CD4-positive, alpha-beta T cell treated with Interferon gamma for 1 hour (primary cell): ENCODE results near the gene AGBL2.
A peak's percentile ranks its signal among the peaks of the same experiment; 100 is the strongest.
"Not testable (repeated sequence)": the region's sequence is repeated elsewhere in the genome, so short reads cannot be mapped to it uniquely, and the experiment has no call there.

Experiments
- DNase-seq: peaks from one replicate; pipeline ENCODE4 v3.0.0-alpha.2; 2020

AGBL2 gene

GRCh38 chr11:47688991-47689390, 26.2 kb downstream of the AGBL2 start:
- no peak for DNase-seq

GRCh38 chr11:47688111-47688510, 27.1 kb downstream of the AGBL2 start:
- DNase-seq, result no peak

DNA sequence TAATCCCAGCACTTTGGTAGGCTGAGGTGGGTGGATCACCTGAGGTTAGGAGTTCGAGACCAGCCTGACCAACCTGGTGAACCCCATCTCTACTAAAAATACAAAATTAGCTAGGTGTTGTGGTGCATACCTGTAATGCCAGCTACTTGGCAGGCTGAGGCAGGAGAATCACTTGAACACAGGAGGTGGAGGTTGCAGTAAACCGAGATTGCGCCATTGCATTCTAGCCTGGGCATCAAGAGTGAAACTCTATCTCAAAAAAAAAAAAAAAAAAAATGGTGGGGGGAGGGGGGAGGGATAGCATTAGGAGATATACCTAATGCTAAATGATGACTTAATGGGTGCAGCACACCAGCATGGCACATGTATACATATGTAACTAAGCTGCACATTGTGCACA, 28.5 kb downstream of the AGBL2 start:
- DNase-seq, result not testable (repeated sequence)

DNA sequence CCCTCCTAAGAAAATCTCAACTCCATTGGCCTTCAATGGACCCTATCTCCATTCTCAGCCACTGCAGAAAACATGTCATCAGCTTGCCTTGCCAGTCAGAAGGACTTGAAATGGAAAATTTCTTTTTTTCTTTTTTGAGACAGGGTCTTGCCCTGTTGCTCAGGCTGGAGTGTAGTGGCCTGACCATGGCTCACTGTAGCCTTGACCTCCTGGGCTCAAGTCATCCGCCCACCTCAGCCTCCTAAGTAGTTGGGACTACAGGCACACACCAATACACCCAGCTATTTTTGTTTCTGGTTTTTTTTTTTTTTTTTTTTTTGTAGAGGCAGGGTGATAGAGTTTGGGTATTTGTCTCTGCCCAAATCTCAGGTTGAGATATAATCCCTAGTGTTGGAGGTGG, 29.0 kb downstream of the AGBL2 start:
- DNase-seq, result no peak

GRCh38 chr11:47675851-47676250, 39.3 kb downstream of the AGBL2 start:
- DNase-seq, result no peak

- DNase-seq, result no peak
Observed at GRCh38 chr11:47672283-47672730, 42.9 kb downstream of the AGBL2 start.

GRCh38 chr11:47669856-47670255, 45.3 kb downstream of the AGBL2 start:
- no peak for DNase-seq

GRCh38 chr11:47668665-47669064, 46.5 kb downstream of the AGBL2 start:
- no peak for DNase-seq

- no peak for DNase-seq
Observed at GRCh38 chr11:47667555-47667954, 47.6 kb downstream of the AGBL2 start.

DNA sequence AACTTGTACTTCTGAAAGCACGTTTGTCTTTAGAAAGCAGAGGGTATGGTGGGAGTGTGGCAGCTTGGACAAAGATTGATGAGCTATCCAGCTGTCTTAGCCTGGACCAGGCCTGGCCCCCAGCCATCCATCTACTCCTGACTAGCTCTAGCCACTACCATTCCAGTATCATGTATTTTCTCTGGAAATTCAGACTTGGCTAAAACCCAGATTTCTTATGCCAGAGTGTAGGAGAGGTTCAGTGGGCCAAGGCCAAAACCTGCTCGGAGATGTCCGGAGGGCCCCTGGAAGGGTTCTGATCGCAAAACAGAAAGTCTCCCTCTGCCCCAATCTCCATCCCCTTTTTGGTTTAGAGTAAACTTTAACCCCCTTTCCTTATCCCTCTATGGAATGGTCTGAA, 48.0 kb downstream of the AGBL2 start:
- DNase-seq, result no peak

DNA sequence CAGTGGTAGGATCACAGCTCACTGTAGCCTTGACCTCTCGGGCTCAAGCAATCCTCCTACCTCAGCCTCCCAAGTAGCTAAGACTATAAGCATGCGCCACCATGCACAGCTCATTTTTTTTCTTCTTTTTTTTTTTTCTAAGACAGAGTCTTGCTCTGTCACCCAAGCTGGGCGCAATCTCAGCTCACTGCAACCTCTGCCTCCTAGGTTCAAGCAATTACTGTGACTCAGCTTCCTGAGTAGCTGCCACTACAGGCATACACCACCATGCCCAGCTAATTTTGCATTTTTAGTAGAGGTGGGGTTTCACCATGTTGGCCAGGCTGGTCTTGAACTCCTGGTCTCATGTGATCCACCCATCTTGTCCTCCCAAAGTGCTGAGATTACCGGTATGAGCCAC, 50.2 kb downstream of the AGBL2 start:
- not testable (repeated sequence) for DNase-seq

- DNase-seq, result no peak
Observed at GRCh38 chr11:47661245-47661644, 53.9 kb downstream of the AGBL2 start.

GRCh38 chr11:47659276-47659675, 55.9 kb downstream of the AGBL2 start:
- no peak for DNase-seq

GRCh38 chr11:47656260-47656885, 58.8 kb downstream of the AGBL2 start:
- DNase-seq, result no peak

GRCh38 chr11:47651818-47652469, 63.2 kb downstream of the AGBL2 start:
- no peak for DNase-seq

DNA sequence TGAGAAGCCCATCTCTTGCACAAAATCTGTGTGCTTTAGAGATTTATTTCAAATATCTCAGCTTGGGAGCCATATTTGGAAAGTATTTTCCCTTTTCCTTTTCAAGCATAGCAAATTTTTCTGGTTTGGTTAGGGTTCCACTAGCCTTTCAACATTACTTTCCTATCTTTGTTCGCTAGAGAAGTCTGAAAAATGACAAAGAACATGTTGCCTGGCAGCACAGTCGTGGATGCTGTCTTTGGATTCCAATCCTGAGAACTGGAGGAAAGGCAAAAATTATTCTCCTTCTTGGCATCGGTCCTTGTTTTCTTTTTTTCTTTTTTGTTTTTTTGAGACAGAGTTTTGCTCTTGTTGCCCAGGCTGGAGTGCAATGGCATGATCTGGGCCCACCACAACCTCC, 65.9 kb downstream of the AGBL2 start:
- DNase-seq, result no peak

DNA sequence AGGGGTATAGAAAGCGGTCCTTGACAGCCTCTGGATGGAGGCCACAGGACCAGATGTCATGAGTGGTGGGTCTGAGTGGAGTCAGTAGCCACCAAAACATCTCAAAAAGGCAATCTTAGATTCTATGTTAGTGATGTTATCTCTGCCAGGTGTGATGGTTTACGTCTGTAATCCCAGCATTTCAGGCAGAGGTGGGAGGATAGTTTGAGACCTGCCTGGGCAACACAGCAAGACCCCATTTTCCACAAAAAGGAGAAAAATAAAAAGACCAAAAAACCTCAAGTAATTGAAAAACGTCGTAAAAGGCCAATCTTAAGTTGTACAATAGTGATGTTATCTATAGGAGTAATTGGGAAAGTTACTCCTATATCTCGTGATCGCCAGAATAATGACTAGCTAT, 69.2 kb downstream of the AGBL2 start:
- DNase-seq, result no peak

DNA sequence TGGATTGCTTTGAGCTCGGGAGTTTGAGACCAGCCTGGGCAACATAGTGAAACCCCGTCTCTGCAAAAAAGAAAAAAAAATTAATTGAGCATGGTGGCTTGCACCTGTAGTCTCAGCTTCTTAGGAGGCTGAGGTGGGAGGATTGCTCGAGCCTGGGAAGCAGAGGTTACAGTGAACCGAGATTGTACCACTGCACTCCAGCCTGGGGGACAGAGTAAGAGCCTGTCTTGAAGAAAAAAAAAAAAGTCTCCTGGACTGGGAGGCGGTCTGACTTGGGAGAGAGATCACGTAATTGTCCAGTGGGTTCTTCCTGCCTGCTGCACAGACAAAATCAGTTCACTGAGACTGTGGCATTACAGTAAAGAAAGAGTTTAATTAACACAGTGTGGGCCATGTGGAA, 69.7 kb downstream of the AGBL2 start:
- no peak for DNase-seq

GRCh38 chr11:47642099-47642855, 72.9 kb downstream of the AGBL2 start, which contains the start of gene MTCH2:
MTCH2 (minus strand) TSS chr11:47642559; CDS start chr11:47642465, 94 bp downstream.
- peak; percentile 96 for DNase-seq

DNA sequence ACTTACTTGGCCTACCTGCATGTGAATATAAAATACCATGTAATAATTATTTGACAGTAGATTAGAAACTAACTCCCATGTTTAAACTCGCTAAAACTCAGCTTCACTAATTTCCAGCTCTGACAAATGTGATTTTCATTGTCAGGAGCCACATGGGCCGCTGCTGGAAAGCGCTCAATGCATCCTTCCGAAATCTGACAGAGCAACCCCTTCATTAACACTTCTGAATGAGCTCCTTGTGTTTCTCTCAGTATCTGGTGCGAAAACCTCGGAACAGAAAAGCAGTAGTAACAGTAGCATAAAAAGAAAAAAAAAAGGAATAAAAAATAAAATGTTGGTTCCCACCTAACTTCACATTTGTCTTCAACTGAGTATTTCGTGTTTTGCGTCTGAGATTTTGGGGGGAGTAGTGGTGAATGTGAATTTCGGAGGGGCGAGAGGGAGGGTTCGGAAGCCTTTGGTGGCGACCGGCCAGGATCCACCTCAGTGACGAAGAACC, 73.5 kb downstream of the AGBL2 start:
- DNase-seq, result no peak

DNA sequence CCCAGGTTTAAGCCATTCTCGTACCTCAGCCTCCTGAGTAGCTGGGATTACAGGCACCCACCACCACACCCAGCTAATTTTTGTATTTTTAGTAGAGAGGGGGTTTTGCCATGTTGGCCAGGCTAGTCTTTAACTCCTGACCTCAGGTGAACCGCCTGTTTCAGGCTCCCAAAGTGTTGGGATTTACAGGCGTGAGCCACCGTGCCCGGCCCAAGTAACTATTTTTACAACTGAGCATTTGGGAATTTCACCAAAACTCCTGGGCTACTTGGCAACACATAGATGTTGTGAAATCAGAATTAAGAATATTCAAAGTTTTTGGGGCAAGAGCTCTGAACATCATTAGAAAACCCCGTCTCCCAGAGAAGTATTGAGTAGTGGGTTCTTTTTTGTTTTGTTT, 74.7 kb downstream of the AGBL2 start:
- DNase-seq, result not testable (repeated sequence)

DNA sequence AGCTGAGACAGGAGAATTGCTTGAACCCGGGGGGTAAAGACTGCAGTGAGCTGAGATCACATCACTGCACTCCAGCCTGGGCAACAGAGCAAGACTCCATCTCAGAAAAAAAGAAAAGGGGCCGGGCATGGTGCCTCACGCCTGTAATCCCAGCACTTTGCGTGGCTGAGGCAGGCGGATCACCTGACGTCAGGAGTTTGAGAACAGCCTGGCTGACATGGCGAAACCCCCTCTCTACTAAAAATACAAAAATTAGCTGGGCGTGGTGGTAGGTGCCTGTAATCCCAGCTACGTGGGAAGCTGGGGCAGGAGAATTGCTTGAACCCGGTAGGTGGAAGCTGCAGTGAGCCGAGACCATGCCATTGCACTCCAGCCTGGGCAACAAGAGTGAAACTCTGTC, 78.8 kb downstream of the AGBL2 start:
- not testable (repeated sequence) for DNase-seq

- DNase-seq, result no peak
Observed at GRCh38 chr11:47631473-47631872, 83.7 kb downstream of the AGBL2 start.

DNA sequence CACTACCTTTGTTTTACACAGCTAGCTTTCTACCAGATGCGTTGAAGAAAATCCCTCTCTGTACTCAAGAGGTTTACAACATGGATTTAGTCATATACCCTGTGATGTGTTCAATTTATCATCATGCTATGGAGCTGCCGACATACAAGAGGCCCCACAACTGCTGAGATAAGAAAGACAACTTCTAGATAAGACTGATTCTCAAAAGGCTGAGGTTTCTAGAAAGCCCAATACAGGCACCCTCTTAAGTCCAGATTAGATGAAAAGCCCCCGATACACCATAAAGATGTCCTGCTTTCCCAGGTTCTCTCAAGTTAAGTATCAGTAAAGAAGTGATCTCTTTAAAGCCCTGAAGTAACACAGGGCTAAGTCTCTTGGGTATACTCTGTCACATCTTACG, 87.1 kb downstream of the AGBL2 start:
- no peak for DNase-seq
